T-helper 2 cell treated with Interferon-gamma antibody and Interleukin-4, amounts not matched to agents 100 ng/mL and 5 ng/mL, for 36 hours (primary cell): ENCODE results near the gene TRMT10C. TPM values are rescaled to one million over a fixed set of nuclear protein-coding genes. Genes with fewer than 3 reads are reported as not detected.
"Not testable (repeated sequence)": the region's sequence is repeated elsewhere in the genome, so short reads cannot be mapped to it uniquely, and the experiment has no call there.

Source experiments
- intact Hi-C: fragments of 100-400 bp; cut with micrococcal nuclease; formaldehyde crosslinking; loops from one replicate; pipeline ENCODE4 v1.15.1; 2023
- total RNA-seq: library from RNA; stranded (reverse); gene quantifications from 2 replicates; pipeline ENCODE4 v1.2.3, GENCODE V29; 2022

The TRMT10C gene
- total RNA-seq, 1 donor from 2014 or later: 26.2 TPM

- intact Hi-C loops: loop anchor here (1.0 kb wide), 1 partner anchor 17 kb away; the partner anchor contains the start of gene TRMT10C
Measured at GRCh38 chr3:101544161-101544850, 17.4 kb upstream of the TRMT10C start.

GRCh38 chr3:101548527-101549105 lies 13.1 kb upstream of the TRMT10C start:
- intact Hi-C loops: no loop called here

- intact Hi-C loops: no loop called here
Measured at GRCh38 chr3:101549473-101549872, 12.2 kb upstream of the TRMT10C start.

DNA sequence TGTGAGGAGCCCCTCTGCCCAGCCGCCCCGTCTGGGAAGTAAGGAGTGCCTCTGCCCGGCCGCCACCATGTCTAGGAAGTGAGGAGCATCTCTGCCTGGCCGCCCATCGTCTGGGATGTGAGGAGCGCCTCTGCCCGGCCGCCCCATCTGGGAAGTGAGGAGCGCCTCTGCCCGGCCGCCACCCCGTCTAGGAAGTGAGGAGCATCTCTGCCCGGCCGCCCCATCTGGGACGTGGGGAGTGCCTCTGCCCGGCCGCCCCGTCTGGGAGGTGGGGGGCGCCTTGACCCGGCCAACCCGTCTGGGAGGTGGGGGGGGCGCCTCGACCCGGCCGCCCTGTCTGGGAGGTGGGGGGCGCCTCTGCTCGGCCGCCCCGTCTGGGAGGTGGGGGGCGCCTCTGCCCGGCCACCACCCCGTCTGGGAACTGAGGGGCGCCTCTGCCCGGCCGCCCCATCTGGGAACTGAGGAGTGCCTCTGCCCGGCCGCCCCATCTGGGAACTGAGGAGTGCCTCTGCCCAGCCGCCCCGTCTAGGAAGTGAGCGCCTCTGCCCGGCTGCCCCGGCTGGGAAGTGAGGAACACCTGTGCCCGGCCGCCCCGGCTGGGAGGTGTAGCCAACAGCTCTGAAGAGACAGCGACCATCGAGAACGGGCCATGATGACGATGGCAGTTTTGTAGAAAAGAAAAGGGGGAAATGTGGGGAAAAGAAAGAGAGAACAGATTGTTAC lies 10.1 kb upstream of the TRMT10C start:
- intact Hi-C loops: not testable (repeated sequence)

- intact Hi-C loops: not testable (repeated sequence)
Measured at GRCh38 chr3:101553381-101553780, 8.3 kb upstream of the TRMT10C start.

DNA sequence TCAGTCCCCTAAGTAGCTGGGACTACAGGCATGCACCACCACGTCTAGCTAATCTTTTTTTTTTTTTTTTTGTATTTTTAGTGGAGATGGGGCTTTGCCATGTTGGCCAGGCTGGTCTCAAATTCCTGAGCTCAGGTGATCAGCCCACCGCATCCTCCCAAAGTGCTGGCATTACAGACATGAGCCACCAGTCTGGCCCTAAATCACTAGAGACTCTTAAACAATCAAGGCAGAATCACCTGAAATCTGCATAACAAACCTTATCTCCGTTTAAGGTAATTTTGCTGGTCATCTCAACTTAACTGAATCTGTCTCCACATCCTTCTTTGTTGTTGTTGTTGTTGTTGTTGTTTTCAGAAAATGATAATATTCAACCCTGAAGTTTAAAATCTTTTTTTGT lies 5.6 kb upstream of the TRMT10C start:
- intact Hi-C loops: no loop called here

DNA sequence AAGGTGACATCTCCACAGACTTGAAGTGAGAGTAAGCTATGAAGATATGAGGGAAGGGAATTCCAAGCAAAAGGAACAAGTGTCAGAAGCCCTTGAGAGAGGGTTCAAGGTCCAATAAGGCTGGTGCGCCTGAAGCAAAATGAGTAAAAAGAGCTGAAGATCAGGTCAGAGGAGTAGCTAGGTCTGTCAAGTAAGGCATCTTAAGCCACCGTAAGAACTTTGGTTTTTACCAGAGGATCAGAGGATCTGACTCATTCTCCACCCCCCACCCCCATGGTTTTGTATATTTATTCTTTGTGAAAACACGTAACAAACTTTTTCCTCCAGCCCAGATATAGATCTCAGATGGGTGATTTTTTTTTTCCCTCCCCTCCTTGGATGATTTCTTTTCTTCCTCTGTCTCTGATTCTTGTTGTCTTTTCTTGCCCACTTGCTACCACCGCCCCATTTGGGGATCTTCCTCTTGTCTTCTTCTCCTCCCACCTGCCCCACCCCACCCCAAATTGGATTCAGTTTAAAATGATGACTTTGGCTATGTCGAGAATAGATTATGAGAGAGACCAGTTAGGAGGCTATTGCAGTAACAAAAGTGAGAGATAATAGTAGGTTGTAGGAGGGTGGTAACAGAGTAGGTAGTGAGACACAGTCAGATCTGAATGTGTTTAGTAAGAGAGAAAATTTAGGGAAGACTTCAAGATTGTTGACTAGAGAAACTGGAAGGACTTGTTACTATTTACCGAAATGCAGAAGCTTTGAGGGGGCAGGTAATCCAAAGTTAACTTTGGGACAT lies 6.1 kb downstream of the TRMT10C start:
- intact Hi-C loops: no loop called here

- intact Hi-C loops: loop anchor here (5.0 to 10.0 kb wide), 2 partner anchors 654 to 1754 kb away; partner anchors contain the start of gene CMSS1
Measured at GRCh38 chr3:101571028-101571895, 9.6 kb downstream of the TRMT10C start.

DNA sequence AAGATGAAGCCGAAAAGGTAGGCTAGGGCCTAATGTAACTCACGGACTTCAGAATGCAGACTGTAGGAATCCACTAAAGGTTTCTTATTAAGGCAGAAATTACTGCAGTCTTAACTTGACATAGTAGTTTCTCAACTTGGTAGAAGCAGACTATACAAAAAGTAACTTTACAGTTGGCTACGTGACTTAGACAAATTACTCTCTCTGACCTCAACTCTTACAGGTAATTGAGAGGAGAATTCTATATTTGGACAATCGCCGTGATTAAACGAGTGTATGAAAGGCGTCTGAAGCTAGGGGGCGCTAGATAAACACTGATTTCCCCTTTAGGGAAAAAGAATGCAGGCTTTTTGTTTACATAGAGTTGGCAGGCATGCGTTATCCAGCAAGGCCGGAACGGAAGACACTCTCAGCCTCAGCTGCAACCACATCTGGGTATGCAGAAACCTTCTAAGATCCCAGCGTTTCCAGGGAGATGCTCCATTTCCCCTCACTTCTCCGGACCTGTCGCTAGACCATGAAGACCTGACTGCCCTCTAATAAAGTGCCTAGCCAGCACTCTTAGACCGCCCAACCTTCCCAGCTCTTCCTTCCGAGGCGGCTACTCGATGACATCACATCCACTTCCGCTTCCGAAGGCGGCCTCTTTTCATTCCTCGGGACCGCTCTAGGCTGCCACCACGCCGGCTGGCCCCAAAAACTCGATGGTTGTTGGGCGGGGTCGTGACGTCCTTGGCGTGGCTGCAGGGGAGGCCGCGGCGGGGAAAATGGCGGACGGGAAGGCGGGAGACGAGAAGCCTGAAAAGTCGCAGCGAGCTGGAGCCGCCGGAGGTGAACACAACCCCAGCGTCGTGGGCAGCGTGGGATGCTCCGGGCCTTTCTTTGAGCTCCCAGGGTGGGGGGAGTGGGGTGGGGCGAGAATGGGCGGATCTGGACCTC lies 12.1 kb downstream of the TRMT10C start, which contains the start of gene PCNP:
TSS of gene PCNP (plus strand) at position 732 of the 939 bp plus-strand sequence. CDS start at position 768, 36 bp downstream.
- intact Hi-C loops: loop anchor here (1.0 to 10.0 kb wide), 12 partner anchors 12 to 1756 kb away; partner anchors contain the start of genes CEP97, CMSS1, LNP1 and RPL24

GRCh38 chr3:101574388-101575112 lies 12.9 kb downstream of the TRMT10C start:
- intact Hi-C loops: loop anchor here (1.0 to 10.0 kb wide), 8 partner anchors 56 to 1757 kb away; partner anchors contain the start of genes CEP97, CMSS1, LNP1 and TFG

DNA sequence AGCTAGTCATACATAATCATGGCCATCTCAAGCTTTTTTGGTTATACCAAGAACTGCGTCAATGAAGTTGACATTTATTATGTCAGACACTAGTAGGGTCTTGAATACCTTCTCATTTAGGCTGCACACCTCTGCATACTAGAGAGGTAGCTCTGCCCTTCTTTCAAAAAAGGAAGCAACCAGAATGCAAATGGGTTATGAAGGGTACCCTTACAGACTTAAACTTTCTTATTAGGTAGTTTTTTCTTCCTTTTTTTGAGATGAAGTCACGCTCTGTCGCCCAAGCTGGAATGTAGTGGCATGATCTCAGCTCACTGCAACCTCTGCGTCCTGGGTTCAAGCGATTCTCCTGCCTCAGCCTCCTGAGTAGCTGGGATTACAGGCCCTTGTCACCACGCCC lies 15.6 kb downstream of the TRMT10C start:
- intact Hi-C loops: loop anchor here (10.0 kb wide), 1 partner anchor 648 kb away; no protein-coding TSS in a partner anchor

GRCh38 chr3:101588616-101589015 lies 26.9 kb downstream of the TRMT10C start:
- intact Hi-C loops: no loop called here

DNA sequence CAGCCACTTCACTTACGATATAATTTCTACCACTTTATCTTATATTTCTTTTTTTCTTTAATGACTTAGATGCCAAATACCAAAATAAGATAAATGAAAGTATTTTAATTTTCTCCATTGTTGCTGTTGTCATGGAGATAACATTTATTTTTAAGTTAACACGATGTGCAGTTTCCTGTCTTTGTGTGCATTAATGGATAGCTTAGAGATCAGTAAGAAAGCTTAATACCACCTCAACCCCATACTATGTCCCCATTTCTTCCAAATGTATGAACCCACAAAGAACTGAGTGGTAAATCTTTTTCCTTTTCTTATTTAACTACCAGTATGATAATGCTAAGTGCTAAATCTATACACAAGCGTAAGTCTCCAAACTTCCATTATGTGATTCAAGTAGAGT lies 29.4 kb downstream of the TRMT10C start:
- intact Hi-C loops: no loop called here

- intact Hi-C loops: no loop called here
Measured at GRCh38 chr3:101602731-101603130, 41.1 kb downstream of the TRMT10C start.

DNA sequence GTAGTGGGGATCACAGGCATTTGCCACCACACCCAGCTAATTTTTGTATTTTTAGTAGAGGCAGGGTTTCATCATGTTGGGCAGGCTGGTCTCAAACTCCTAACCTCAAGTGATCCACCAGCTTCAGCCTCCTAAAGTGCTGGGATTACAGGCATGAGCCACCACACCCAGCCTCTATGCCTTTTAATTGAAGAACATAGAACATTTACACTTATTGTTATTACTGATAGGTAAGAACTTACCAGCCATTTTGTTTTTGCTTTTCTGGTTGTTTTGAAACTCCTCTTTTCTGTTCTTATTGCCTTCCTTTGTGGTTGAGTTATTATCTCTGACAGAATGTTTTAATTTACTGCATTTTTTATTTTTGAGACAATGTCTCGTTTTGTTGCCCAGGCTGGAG lies 41.5 kb downstream of the TRMT10C start:
- intact Hi-C loops: no loop called here

DNA sequence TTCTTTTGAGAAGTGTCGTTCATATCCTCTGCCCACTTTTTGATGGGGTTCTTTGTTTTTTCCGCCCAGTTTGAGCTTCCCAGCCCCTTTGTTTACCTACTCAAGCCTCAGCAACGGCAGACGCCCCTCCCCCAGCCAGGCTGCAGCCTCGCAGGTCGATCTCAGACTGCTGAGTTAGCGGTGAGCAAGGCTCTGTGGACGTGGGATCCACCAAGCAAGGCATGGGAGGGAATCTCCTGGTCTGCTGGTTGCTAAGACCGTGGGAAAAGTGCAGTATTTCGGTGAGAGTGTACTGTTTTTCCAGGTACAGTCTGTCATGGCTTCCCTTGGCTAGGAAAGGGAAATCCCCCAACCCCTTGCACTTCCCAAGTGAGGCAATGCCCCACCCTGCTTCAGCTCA lies 43.7 kb downstream of the TRMT10C start:
- intact Hi-C loops: not testable (repeated sequence)

DNA sequence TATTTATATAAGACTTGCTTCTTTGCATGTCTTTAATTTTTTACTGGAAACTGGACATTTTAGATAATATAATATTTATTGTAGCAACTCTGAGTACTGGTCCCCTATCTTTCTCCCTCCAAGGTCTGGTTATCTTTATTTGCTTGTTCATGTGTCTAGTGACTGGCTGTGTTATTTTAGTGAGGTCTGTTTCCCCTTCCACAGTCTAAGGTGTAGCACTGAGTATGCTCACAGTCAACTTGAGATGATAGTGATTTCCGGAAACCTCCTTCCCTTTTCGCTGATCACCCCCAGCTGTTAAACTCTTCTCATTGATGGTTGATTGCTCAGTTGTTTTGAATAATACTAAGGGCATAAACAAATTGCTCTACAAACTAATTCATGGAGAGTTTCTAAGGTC lies 49.4 kb downstream of the TRMT10C start:
- intact Hi-C loops: no loop called here

DNA sequence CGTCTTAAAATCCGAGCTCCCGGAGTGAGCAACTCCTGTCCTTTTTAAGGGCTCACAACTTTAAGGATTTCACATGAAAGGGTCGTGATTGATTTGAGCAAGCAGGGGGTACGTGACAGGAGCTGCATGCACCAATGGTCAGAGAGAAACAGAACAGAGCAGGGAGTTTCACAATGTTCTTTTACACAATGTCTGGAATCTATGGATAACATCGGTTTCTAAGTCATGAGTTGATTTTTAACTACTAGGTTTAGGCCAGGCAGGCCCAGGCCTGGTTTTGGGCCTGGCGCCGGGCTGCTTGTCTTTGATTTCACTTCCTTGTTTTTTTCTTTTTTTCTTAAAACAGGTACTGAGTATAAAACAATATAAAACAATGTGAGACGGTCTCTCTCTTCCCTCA lies 51.3 kb downstream of the TRMT10C start:
- intact Hi-C loops: not testable (repeated sequence)
